GM18909 (cell line): ENCODE data around the gene UTP20.

Experiments used
- ATAC-seq: cut with Tn5 transposase; IDR thresholded peaks from one replicate; pipeline ENCODE4 v1.9.1; 2021; ENCODE audit warnings: mild to moderate bottlenecking; ENCODE audit not compliant: unreplicated experiment, poor library complexity

Gene UTP20

GRCh38 chr12:101280006-101280505, at the start of gene UTP20:
TSS of gene UTP20 (plus strand) at chr12:101280105. CDS start at chr12:101280283, 178 bp downstream.
- ATAC-seq, result peak; percentile 99

- no peak for ATAC-seq
Measured at GRCh38 chr12:101230547-101230946, 49.4 kb upstream of the UTP20 start.

DNA sequence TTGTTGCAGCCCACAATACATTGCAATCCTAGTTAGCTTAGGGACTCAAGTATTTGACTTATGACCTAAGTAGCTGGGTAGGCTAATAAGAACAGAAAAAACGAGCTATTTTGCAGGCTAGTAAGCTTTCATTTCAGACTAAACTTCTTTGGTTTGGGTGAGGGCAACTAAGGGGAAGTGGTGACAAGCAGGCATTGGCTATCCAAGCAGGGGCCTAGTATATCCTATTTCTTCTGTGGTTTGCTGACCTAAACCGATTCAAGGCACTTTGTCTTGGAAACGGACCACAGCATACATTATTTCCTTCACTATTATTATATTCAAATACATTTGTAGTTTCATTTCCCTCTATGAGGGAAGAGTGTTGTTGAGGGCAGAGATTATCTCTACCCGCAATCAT, 48.3 kb upstream of the UTP20 start:
- no peak for ATAC-seq

DNA sequence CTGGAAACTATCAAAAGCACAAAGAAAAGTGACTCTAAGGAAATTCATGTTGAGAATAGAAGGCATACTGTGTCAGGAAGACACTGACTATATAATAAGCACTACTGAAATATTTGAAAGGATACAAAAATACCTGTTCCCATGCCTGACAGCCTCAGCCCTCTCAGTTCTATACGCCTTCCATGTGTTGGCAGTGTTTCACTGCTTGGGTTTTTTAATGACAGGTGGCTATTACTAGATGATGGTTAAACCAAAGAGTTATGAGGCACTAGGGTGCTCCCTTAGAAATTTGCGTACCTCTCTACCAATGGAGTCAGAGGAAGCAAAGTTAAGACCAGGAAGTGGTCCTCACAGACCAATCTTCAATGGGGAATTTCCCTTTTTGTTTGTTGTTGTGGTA, 44.2 kb upstream of the UTP20 start:
- no peak for ATAC-seq

DNA sequence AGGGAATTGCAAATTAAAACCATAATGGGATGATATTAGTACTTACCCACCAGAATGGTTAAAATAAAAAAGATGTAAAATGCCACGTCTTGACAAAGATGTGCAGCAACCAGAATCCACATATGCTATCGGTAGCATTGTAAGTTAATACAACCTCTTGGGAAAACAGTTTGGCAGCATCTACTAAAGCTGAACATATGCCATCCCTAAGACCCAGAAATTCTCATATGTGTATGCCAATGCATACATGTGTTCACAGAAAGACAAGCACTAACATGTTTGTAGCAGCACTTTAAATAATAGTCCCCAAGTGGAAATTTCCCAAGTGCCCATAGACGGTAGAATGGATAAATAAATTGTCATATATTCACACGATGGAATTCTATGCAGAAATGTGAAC, 41.6 kb upstream of the UTP20 start:
- no peak for ATAC-seq

GRCh38 chr12:101238800-101239329, 41.0 kb upstream of the UTP20 start:
- no peak for ATAC-seq

- ATAC-seq, result no peak
Measured at GRCh38 chr12:101243074-101243473, 36.8 kb upstream of the UTP20 start.

- no peak for ATAC-seq
Measured at GRCh38 chr12:101243616-101244015, 36.3 kb upstream of the UTP20 start.

GRCh38 chr12:101256266-101256665, 23.6 kb upstream of the UTP20 start:
- no peak for ATAC-seq

- ATAC-seq, result no peak
Measured at GRCh38 chr12:101257357-101257756, 22.5 kb upstream of the UTP20 start.

- ATAC-seq, result no peak
Measured at GRCh38 chr12:101267111-101267510, 12.8 kb upstream of the UTP20 start.

- no peak for ATAC-seq
Measured at GRCh38 chr12:101276433-101276832, 3.5 kb upstream of the UTP20 start.

GRCh38 chr12:101277443-101277842, 2.5 kb upstream of the UTP20 start:
- no peak for ATAC-seq

- ATAC-seq, result no peak
Measured at GRCh38 chr12:101287357-101287756, 7.5 kb downstream of the UTP20 start.

- ATAC-seq, result no peak
Measured at GRCh38 chr12:101297661-101298060, 17.8 kb downstream of the UTP20 start.

DNA sequence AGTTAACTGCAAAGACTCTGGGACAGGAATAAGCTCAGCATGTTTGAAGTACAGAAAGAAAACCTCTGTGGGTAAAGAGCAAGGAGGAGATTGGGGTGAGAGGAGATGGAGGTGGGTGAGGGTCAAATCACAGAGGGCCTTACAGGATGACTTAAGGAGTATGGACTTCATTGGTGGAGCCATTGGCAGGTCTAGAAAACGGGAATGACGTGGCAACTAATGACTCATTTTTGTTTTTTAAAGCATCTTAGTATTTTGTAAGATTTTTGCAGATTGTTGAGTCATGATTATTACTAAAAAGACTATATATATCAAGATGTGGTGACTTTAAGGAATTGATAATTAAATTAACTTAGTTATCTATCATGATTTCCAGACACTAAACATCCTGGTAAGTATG, 18.5 kb downstream of the UTP20 start:
- ATAC-seq, result no peak

- ATAC-seq, result no peak
Measured at GRCh38 chr12:101299346-101299745, 19.4 kb downstream of the UTP20 start.

GRCh38 chr12:101299931-101300330, 20.0 kb downstream of the UTP20 start:
- ATAC-seq, result no peak

DNA sequence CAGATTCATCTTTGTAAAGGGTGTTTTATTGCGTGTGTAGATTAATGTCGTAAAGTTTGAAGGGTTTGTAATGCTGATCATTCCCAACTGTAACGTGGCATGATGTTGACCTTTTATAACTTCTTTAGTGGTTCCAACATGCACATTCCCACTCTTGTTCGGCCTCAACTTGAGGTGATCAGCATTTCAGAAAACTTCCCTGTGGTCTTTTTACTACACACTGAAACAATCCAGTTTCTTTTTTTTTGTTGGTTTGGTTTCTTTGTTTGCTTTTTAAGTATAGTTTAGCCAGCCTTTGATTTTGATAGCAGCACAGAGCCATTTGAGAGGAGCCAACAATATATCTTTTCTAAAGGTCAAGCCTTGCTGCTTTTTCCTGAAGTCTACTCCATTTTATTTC, 22.8 kb downstream of the UTP20 start:
- ATAC-seq, result no peak

DNA sequence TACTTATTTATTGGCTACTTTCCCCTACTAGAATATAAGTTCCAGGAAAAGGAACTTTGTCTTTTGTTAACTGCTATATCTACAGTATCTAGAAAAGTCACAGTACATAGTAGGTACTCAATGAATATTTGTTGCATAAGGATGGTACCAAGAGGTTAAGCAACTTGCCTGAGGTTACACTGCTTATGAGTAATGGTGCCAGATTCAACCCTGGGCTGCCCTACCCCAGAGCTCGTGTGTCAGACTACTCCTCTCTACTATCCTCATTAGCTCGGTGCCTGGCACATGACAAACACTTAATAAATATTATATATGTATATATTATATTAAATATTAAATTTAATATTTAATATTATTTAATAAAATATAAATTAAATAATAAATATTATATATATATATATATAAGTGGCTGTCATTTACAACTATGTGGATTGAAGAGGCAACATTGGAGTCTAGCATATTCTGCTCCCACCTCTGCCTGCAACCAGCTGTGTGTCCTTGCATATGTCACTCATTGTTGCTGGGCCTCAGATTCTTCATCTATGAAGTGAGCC, 25.4 kb downstream of the UTP20 start:
- ATAC-seq, result no peak

DNA sequence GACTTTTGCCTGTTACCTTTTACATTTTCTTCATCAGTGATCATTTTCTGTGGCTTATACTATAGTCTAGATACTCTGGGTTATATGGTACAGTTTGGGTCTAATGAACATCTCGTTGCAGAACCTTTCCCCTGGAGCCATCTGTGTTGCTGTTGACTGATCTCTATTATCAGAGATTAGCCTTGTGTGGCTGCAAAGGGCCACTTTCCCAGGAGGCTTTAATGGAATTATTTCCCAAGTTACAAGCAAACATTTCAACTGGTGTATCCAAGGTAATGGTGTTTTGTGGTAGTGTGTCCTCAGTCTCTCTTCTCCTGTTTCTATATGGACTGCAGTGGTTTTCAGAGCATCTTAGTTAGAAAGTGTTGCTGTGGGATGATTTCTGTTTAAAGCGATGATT, 25.9 kb downstream of the UTP20 start:
- no peak for ATAC-seq

- no peak for ATAC-seq
Measured at GRCh38 chr12:101322480-101322879, 42.6 kb downstream of the UTP20 start.
